ENCODE data around the gene PTPRN2.
"Not testable (repeated sequence)": the region's sequence is repeated elsewhere in the genome, so short reads cannot be mapped to it uniquely, and the experiment has no call there.

PTPRN2 gene

DNA sequence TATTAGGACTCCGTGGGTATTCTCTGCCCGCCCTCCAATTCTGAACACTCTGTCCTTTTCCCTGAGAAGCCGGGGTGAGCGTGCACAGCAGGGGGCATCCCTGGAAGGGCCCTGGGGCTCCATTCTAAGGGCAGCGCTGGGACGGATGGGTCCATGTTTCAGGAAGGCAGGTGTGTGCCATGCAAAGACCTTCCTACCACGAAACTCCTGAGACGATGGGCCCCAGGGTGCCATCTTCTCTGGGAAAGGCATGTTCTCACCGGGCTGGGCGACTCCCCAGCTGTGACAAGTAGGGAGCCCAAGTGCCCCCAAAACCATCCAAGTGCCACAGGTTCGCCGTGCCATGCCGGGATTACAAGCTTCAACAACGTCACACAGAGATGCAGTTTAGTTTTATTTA is 994.1 kb downstream of the PTPRN2 start:
- DNase-seq = no peak

GRCh38 chr7:157592636-157593320 is 994.8 kb downstream of the PTPRN2 start:
- not testable (repeated sequence) for DNase-seq

DNA sequence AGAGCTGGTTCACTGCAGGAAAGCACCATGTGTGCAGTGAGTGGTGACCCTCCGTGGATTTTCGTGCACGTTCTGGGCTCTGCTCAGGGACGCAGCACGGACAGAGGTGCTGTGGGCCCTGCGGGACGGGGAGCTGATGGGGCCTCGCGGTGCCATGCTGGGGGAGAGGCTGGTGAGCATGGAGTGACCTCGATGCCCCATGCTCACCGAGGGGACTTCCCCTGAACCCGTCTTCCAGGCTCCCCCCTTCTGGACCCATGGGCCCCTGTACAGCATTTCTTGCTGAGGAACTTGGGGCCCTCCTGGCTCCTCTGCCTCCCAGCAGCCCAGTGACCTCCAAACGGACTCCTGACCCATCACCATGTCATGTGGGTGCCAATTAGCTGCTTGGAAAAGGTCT is 997.1 kb downstream of the PTPRN2 start:
- DNase-seq = no peak

GRCh38 chr7:157589680-157590079 is 997.9 kb downstream of the PTPRN2 start:
- DNase-seq = no peak

GRCh38 chr7:157587805-157588560 is 999.6 kb downstream of the PTPRN2 start:
- no peak for DNase-seq

DNA sequence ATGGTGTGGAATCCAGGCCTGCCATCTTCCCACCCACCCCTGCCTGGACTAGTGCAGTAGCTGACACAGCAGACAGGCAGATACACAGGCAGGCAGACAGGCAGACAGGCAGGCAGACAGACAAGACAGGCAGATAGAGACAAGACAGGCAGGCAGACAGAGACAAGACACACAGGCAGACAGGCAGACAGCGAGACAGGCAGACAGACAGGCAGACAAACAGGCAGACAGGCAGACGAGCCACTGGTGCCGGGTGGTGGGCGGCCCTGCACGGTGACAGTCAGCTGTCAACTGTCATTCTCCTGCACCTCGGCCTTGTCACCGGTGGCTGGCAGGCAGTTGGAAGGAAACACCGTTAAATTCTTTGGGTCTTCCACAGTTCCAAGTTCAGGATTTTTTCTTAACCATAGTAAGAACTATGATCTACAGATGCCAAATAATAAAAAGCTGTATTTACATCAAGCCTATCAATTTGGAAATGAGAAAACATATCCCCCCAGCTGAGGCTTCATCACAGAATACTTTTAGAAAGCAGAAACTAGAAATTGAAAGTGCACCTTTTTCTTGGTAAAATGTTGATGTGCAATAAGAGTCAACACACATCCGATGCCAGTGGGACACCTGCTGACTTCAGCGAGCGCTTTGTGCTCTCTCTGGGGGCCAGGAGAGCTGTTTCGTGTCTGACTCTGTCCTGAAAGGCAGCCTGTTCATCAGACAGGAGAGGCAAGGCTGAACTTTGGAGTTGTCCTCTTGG is 1000.4 kb downstream of the PTPRN2 start:
- no peak for DNase-seq

DNA sequence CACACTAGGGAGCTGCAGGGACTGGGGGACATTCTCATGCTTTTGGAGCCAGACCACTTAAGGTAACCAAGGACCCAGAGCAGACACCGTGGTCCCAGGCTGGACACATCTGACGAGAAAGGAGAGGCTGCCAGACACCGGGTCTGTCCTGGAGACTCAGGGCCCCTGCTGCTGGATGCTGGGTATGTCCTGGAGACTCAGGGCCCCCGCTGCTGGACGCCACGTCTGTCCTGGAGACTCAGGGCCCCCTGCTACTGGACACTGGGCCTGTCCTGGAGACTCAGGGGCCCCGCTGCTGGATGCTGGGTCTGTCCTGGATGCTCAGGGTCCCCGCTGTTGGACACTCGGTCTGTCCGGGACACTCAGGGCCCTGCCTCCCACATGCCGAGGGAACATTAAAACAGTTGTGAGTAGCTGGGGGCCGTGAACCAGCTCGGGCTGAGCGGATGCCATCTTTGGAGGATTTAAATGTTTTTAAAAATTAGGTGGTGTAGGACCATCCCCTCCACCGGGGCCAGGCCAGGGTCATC is 1001.1 kb downstream of the PTPRN2 start:
- DNase-seq = no peak

- no peak for DNase-seq
These were observed 1002.3 kb downstream of the PTPRN2 start for GRCh38 chr7:157585113-157585861.

DNA sequence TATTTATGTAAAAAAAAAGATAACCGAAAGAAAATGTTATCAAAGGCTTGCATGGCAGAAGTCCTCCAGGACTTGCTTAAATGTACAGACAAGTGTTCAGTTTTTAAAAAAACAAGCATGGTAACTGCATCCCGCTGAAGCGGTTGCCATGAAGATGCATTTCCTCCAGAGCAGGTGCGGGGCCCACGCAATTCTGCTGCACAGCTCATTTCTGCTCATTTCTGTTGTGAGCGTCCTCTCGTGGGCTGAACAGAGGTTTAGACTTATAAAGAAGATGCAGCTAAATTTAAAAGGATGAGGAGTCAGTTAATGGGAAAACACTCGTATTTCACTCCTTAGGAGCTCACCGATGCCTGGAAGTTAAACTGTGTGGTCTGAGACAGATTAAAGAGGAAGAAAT is 1003.2 kb downstream of the PTPRN2 start:
- DNase-seq = no peak

DNA sequence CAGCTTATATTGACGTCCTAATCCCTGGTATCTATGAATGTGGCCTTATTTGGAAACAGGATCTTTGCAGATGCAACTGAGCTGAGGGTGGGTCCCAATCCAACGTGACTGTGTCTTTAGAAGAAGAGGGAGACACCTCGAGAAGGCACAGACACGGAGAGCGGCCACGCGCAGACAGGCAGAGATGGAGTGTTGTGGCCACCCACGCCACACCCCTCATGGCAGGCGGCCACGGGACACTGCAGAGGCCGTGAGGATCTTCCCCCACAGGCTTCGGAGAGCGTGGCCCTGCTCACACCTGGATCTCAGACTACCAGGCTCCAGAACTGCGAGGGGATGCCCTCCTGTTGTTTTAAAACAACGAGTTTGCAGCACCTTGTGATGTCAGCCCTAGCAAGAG is 1005.9 kb downstream of the PTPRN2 start:
- no peak for DNase-seq

GRCh38 chr7:157580324-157580723 is 1007.3 kb downstream of the PTPRN2 start:
- no peak for DNase-seq

- DNase-seq = no peak
These were observed 1008.2 kb downstream of the PTPRN2 start for GRCh38 chr7:157579425-157579824.

DNA sequence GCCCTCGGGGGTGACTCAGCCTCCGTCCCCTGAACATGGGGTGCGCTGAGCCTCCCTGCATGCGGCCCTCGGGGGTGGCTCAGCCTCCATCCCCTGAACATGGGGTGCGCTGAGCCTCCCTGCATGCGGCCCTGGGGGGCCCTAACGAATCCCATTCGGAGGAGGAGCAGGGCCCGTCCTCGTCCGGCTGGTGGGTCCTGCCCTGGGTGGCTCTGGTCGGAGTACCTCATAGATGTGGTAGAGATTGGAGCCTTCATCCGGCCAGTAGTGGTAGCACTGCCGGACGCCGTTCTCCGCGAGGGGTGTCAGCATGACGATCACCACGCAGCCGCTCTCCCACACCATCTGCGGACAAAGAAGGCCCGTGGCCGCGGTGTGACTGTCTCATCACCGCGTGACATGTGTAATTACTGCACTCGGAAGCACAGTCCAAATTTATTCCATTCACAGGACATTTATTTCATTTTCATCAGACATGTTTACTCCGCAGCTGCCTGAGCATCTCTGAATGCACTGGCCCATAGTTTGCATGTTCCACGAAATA is 1009.8 kb downstream of the PTPRN2 start:
- no peak for DNase-seq

GRCh38 chr7:157577061-157577460 is 1010.6 kb downstream of the PTPRN2 start:
- DNase-seq = no peak

GRCh38 chr7:157576415-157576814 is 1011.2 kb downstream of the PTPRN2 start:
- no peak for DNase-seq

GRCh38 chr7:157575777-157576176 is 1011.8 kb downstream of the PTPRN2 start:
- DNase-seq = no peak

GRCh38 chr7:157574914-157575586 is 1012.6 kb downstream of the PTPRN2 start:
- no peak for DNase-seq

- no peak for DNase-seq
These were observed 1013.4 kb downstream of the PTPRN2 start for GRCh38 chr7:157574120-157574825.

- DNase-seq = no peak
These were observed 1014.4 kb downstream of the PTPRN2 start for GRCh38 chr7:157573244-157573643.

DNA sequence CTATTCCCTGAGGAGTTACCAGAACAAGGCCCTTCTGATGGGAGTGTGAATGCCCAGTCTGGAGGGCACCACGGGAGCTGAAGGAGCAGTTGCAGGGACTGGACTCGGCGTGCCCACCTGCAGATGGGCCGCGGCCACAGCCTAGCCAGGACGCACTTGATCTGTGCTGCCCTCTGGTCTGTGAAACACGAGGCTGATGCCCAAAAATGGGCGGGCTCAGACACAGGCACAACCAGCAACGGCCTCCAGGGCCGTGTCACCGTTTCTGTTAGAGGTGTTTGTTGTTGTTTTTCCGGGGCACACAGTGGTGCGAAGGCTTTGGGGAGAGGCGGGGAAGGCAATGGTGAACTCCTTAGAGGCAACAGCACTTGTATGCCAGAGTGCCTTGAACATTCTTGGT is 1015.0 kb downstream of the PTPRN2 start:
- DNase-seq = no peak

GRCh38 chr7:157570531-157571200 is 1017.0 kb downstream of the PTPRN2 start:
- no peak for DNase-seq
